BE2C (cell line): ENCODE measurements around the gene ADIPOR2.
A peak's percentile ranks its signal among the peaks of the same experiment; 100 is the strongest.

Source experiments
- DNase-seq: peaks from one replicate; pipeline ENCODE4 v3.0.0-alpha.2; 2020
- H3K27me3 ChIP-seq: fragments of 250-450 bp; sonication (Bioruptor Pico); 2 replicates; pipeline ENCODE4 v1.5.1; 2020; ENCODE audit warnings: mild to moderate bottlenecking
- H3K36me3 ChIP-seq: fragments of 250-450 bp; sonication (Bioruptor Pico); 2 replicates; pipeline ENCODE4 v1.5.1; 2020; ENCODE audit warnings: mild to moderate bottlenecking
- H3K4me1 ChIP-seq: fragments of 250-450 bp; sonication (Bioruptor Pico); 2 replicates; pipeline ENCODE4 v1.5.1; 2020
- H3K4me3 ChIP-seq: 2 replicates; pipeline ENCODE4 v1.5.1; 2011; ENCODE audit warnings: low read depth, low read length
- H3K9me3 ChIP-seq: fragments of 250-450 bp; sonication (Bioruptor Pico); 2 replicates; pipeline ENCODE4 v1.5.1; 2020
- CTCF ChIP-seq: IDR thresholded peaks from 2 replicates; pipeline ENCODE4 v1.5.1; 2012; ENCODE audit warnings: mild to moderate bottlenecking, low read depth, low read length

Gene ADIPOR2

DNA sequence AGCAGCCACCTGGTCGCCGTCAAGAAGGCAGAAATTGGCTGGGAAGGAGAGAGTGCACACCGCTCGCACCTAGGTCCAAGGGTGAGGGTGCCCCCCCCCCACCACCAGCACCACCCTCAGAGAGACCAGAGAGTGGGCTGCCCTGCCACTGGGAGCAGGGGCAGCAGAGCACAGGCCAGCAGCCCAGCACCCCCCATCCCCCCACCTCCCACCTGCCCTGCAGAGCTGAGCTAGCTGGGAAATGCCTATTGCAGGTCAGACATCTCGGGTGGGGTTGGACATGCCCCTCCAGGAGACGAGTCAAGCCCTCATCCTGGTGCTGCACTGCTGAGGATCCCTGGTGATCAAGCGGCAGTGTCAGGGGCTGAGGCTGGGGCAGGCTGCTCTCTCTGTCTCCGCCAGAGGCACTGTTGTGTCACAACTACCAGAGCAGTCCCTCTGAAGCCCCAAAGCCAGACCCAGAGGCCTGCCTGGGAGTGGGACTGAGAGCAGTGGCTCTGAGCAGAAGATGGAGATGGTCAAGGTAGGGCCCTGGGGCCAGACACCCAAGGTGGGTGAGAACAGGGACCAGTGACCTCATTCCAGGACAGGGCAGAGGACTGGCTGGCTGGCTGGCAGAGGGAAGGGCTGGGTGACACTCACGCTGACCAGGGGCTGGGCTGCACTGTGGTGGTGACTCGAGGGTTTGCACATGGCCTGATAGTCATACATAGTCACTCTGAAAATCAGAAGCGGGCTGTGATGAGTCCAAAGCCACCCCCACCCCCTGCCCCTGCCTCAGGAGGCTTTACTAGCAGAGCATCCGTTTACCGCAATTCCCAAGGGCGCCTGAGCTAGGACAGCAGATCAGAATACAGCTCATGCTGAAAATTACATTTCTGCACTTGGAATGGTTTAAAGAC, 109.8 kb downstream of the ADIPOR2 start:
- peak; percentile 72 for TF ChIP-seq CTCF
- no peak overlapping the region for H3K4me3 ChIP-seq
- no peaks in the 10 kb centered on the region for H3K27me3 ChIP-seq
- no peaks in the 10 kb centered on the region for H3K9me3 ChIP-seq
- peak; percentile 81 for DNase-seq
- no peaks in the 10 kb centered on the region for H3K36me3 ChIP-seq
- peaks cover 7% of the 10 kb centered on the region for H3K4me1 ChIP-seq

DNA sequence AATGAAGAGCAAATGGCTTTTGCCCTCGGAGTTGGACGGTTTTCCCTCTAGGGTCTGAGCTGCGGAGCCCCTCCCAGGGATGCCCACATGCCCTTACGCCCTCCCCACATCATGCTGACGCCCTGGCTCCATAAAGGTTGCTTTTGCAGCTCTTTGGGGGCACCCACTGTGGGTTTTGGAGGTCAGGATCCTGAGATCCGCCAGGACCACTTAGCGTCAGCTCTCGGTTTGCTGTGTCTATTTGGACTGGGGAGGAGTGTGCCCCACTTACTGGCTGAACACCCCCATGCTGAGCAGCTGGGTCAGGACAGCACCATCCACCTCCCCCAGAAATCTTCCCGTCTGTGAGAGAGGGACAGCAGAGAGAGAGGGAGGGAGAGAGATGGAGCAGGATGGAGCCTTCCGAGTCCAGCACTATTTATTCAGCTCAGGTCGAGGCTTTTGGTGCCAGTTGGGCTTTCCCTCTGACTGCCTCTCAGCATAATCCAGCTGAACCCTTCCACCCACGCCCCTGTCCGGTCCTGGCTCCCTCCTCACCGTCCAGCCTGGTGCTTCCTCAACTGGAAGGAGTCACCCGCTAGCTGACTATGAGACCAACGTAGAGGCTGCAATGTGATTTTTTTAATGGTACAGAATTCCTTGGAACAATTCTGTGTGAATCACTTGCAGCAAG, 110.6 kb downstream of the ADIPOR2 start:
- TF ChIP-seq CTCF = no peak
- no peaks in the 10 kb centered on the region for H3K27me3 ChIP-seq
- DNase-seq = no peak
- H3K4me1 ChIP-seq = peaks cover 7% of the 10 kb centered on the region
- H3K36me3 ChIP-seq = no peaks in the 10 kb centered on the region
- H3K9me3 ChIP-seq = no peaks in the 10 kb centered on the region
- no peak overlapping the region for H3K4me3 ChIP-seq

DNA sequence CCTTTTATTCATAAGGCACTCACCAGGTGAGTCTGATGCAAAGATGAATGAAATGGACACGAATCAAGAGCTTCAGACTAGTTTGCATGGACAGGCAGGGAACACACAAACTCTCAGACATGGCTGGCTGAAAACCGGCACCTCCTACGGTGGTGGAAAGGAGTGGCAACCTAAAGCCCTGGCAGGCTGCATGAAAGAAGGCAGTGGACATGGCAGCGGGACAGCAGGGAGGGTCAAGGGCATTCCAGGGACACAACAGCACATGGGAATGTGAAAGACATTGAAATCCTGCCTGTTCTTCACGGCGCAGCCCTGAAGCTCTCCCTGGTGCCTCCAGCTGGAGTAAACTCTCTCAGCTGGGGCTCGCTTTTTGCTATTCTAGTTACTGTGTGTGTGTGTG, 112.9 kb downstream of the ADIPOR2 start:
- H3K4me1 ChIP-seq = peaks cover 7% of the 10 kb centered on the region
- no peaks in the 10 kb centered on the region for H3K36me3 ChIP-seq
- no peak for TF ChIP-seq CTCF
- H3K4me3 ChIP-seq = no peak overlapping the region
- no peaks in the 10 kb centered on the region for H3K27me3 ChIP-seq
- no peaks in the 10 kb centered on the region for H3K9me3 ChIP-seq
- no peak for DNase-seq

DNA sequence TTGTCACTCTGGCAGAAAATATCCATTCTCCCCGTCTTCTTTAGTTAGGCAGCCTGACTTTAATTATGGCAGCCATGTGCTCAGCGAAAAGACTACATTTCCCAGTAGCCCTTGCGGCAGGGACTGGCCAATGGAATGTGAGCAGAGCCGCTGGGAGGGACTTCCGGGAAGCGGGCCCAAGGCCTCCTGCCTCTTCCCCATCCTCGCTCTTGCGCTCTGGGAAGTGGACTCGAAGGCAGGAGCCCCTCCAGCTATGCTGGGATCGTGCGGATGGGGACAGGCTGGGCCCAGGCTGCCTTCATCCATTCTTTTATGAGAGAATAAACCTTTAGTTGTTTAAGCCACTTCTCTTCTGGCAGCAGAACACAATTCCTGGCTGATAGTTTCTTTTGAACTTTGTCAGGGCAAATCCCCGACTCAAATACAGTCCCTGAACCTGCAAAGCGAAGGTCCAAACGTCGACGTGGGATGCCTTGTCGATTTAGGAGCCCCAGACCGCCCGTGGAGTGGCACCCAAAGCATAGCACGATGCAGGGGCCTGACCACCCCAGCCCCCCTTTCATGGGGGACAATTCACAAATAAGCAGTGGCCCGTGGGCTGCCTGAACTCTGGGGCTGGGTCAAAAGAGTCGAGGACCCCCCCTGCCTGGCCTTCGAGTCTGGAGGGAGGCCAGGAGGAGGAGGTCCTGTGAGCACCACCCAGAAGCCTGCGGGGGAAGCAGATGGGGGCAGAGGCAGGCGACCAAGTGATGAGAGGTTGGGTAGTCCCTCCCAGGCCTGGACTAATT, 113.9 kb downstream of the ADIPOR2 start:
- peak; percentile 94 for DNase-seq
- no peak overlapping the region for H3K4me3 ChIP-seq
- peaks cover 7% of the 10 kb centered on the region for H3K4me1 ChIP-seq
- no peak for TF ChIP-seq CTCF
- no peaks in the 10 kb centered on the region for H3K36me3 ChIP-seq
- H3K9me3 ChIP-seq = no peaks in the 10 kb centered on the region
- no peaks in the 10 kb centered on the region for H3K27me3 ChIP-seq

DNA sequence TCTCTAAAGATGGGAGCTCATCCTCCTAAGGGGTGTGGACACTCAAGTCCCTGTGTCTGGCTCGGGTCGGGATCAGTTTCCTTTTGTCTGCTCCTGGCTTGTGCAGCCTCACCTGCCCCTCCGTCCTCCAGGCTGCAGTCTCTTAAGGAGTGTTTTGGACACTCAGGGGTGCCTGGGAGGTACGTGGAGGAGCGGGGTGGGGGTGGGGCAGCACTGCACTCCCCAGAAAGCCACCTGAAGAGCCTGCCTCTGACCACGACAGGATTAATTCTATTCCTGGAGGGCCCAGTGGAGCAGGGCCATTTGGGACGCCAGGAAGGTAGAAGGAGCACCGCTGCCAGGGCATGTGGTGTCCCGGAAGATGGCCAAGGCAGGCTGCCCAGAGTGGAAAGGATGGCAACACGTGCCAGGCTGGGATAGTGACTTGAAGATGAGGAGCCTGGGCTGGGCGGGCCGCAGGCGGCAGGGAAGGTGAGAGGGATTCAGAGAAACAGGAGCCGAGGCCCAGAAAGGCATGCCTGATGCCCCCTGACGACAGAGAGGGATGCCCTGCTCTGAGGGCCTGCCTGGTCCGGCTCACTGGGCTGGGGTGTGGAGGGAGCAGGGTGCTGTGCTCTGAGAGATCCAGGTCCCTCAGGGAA, 114.7 kb downstream of the ADIPOR2 start:
- Histone ChIP-seq H3K9me3 (no peaks in the 10 kb centered on the region), H3K4me1 (peaks cover 7% of the 10 kb centered on the region), H3K36me3 (no peaks in the 10 kb centered on the region), H3K4me3 (no peak overlapping the region), H3K27me3 (no peaks in the 10 kb centered on the region)
- TF ChIP-seq CTCF = no peak
- DNase-seq = peak; percentile 7
